ENCODE data around the gene ZNF827.

The ZNF827 gene

GRCh38 chr4:145845118-145845517 lies 93.5 kb downstream of the ZNF827 start:
- TF ChIP-seq ZC3H10 (CRISPR knock-in tag; IDR thresholded peaks at IDR 0.05) (no peak), CSRNP3 (CRISPR knock-in tag; IDR thresholded peaks at IDR 0.05) (no peak), CREB5 (CRISPR knock-in tag; IDR thresholded peaks at IDR 0.05; ENCODE audit: low read depth) (no peak)
- ATAC-seq, result no peak

- no peak for ATAC-seq
- TF ChIP-seq ZNF565 (CRISPR knock-in tag; conservative IDR thresholded peaks at IDR 0.05; ENCODE audit: low read depth) (no peak), ISL1 (CRISPR knock-in tag; IDR thresholded peaks at IDR 0.05) (no peak), ZFP3 (CRISPR knock-in tag; IDR thresholded peaks at IDR 0.05) (no peak), ARNTL (CRISPR knock-in tag; IDR thresholded peaks at IDR 0.05; ENCODE audit: borderline replicate concordance, low read depth) (no peak), POU6F1 (CRISPR knock-in tag; IDR thresholded peaks at IDR 0.05; ENCODE audit: borderline replicate concordance, low read depth) (no peak), RARB (CRISPR knock-in tag; IDR thresholded peaks at IDR 0.05) (no peak), PATZ1 (CRISPR knock-in tag; IDR thresholded peaks at IDR 0.05; ENCODE audit: borderline replicate concordance) (no peak), ZC3H10 (CRISPR knock-in tag; IDR thresholded peaks at IDR 0.05) (no peak), PPARA (CRISPR knock-in tag; IDR thresholded peaks at IDR 0.05; ENCODE audit: borderline replicate concordance) (no peak), TCF4 (CRISPR knock-in tag; IDR thresholded peaks at IDR 0.05; ENCODE audit: borderline replicate concordance) (no peak), CREB5 (CRISPR knock-in tag; IDR thresholded peaks at IDR 0.05; ENCODE audit: low read depth) (no peak), BACH2 (CRISPR knock-in tag; IDR thresholded peaks at IDR 0.05; ENCODE audit: borderline replicate concordance) (no peak), GLIS3 (CRISPR knock-in tag; IDR thresholded peaks at IDR 0.05) (no peak), ZNF8 (CRISPR knock-in tag; IDR thresholded peaks at IDR 0.05) (no peak), SNAI2 (CRISPR knock-in tag; IDR thresholded peaks at IDR 0.05) (no peak)
Observed at GRCh38 chr4:145843639-145844038, 95.0 kb downstream of the ZNF827 start.

GRCh38 chr4:145843148-145843547 lies 95.5 kb downstream of the ZNF827 start:
- ATAC-seq, result no peak
- no peak for TF ChIP-seq CSRNP3 (CRISPR knock-in tag; IDR thresholded peaks at IDR 0.05)
- no peak for TF ChIP-seq TCF4 (CRISPR knock-in tag; IDR thresholded peaks at IDR 0.05; ENCODE audit: borderline replicate concordance)
- TF ChIP-seq ARNTL (CRISPR knock-in tag; IDR thresholded peaks at IDR 0.05; ENCODE audit: borderline replicate concordance, low read depth), result no peak
- TF ChIP-seq ZC3H10 (CRISPR knock-in tag; IDR thresholded peaks at IDR 0.05), result no peak
- no peak for TF ChIP-seq GLIS3 (CRISPR knock-in tag; IDR thresholded peaks at IDR 0.05)
- TF ChIP-seq ZNF565 (CRISPR knock-in tag; conservative IDR thresholded peaks at IDR 0.05; ENCODE audit: low read depth), result no peak
- no peak for TF ChIP-seq ZFP30 (CRISPR knock-in tag; IDR thresholded peaks at IDR 0.05)
- TF ChIP-seq POU6F1 (CRISPR knock-in tag; IDR thresholded peaks at IDR 0.05; ENCODE audit: borderline replicate concordance, low read depth), result no peak
- no peak for TF ChIP-seq ISL1 (CRISPR knock-in tag; IDR thresholded peaks at IDR 0.05)
- no peak for TF ChIP-seq ESRRG (CRISPR knock-in tag; IDR thresholded peaks at IDR 0.05)
- TF ChIP-seq CSDC2 (CRISPR knock-in tag; IDR thresholded peaks at IDR 0.05), result no peak
- TF ChIP-seq CREB5 (CRISPR knock-in tag; IDR thresholded peaks at IDR 0.05; ENCODE audit: low read depth), result no peak
- no peak for TF ChIP-seq PATZ1 (CRISPR knock-in tag; IDR thresholded peaks at IDR 0.05; ENCODE audit: borderline replicate concordance)
- TF ChIP-seq PPARA (CRISPR knock-in tag; IDR thresholded peaks at IDR 0.05; ENCODE audit: borderline replicate concordance), result no peak
- TF ChIP-seq RARB (CRISPR knock-in tag; IDR thresholded peaks at IDR 0.05), result no peak
- TF ChIP-seq ZNF70 (CRISPR knock-in tag; IDR thresholded peaks at IDR 0.05), result no peak
